ENCODE data around the gene STIM1.

GRCh38 chr11:4095509-4096230 is 240.2 kb downstream of the STIM1 start:
- TF ChIP-seq CTCF (IDR thresholded peaks at IDR 0.05; ENCODE audit: low read length) (peak; percentile 18; the same call in 1 of the 2 replicates), EZH2 (IDR thresholded peaks at IDR 0.05; ENCODE audit: borderline replicate concordance, low read length) (no peak)

Measured in OCI-LY1 (cell line).